Immature natural killer cell (primary cell): Measurements from ENCODE around the gene CFAP65. TPM values are rescaled to one million over a fixed set of nuclear protein-coding genes. Genes with fewer than 3 reads are reported as not detected.

Experiments
- DNase-seq, 3 donors: peaks; one replicate each; pipeline ENCODE4 v3.0.0; 2022; ENCODE audit warnings: mixed read lengths in 1 of 3
- H3K27ac Mint-ChIP-seq, 6 donors: one replicate each; pipeline ENCODE4 v1.8.0; 2020; ENCODE audit warnings: mixed read lengths in 6 of 6, mild to moderate bottlenecking in 5 of 6, inconsistent platforms in 4 of 6, moderate library complexity in 3 of 6
- H3K27me3 Mint-ChIP-seq, 3 donors: one replicate each; pipeline ENCODE4 v1.8.0; 2020 to 2021; ENCODE audit warnings: low read depth in 3 of 3, mild to moderate bottlenecking in 3 of 3, mixed read lengths in 3 of 3, moderate library complexity in 3 of 3, inconsistent platforms in 1 of 3
- H3K36me3 Mint-ChIP-seq, 3 donors: one replicate each; pipeline ENCODE4 v1.8.0; 2020; ENCODE audit warnings: mixed read lengths in 3 of 3, inconsistent platforms in 2 of 3, mild to moderate bottlenecking in 2 of 3
- H3K4me1 Mint-ChIP-seq, 2 donors: one replicate each; pipeline ENCODE4 v1.8.0; 2020; ENCODE audit warnings: inconsistent platforms in 2 of 2, mild to moderate bottlenecking in 2 of 2, mixed read lengths in 2 of 2, moderate library complexity in 1 of 2
- H3K4me3 Mint-ChIP-seq, 5 donors: one replicate each; pipeline ENCODE4 v1.8.0; 2020; ENCODE audit warnings: mild to moderate bottlenecking in 5 of 5, mixed read lengths in 5 of 5, inconsistent platforms in 3 of 5, moderate library complexity in 3 of 5
- H3K9me3 Mint-ChIP-seq, 6 donors: one replicate each; pipeline ENCODE4 v1.8.0; 2020; ENCODE audit warnings: mild to moderate bottlenecking in 6 of 6, mixed read lengths in 6 of 6, inconsistent platforms in 4 of 6, moderate library complexity in 3 of 6
- polyA plus RNA-seq, 3 donors: library from polyadenylated mRNA; unstranded; fragments of 300-500 nt; fragmentation: Illumina TruSeq; gene quantifications; one replicate each; pipeline ENCODE4 v1.2.3, GENCODE V29; 2021

CFAP65 gene
- polyA plus RNA-seq, 3 donors from 2014 or later = not detected

GRCh38 chr2:219057709-219058540, 16.6 kb upstream of the CFAP65 start:
- Mint-ChIP-seq H3K4me1 (peaks cover 6 to 16% of the 10 kb centered on the region in 2 donors), H3K9me3 (no peaks in the 10 kb centered on the region), H3K4me3 (peak overlapping the region in 3 of 5 donors; percentile 36 to 71 (median 43)), H3K27ac (no peak overlapping the region), H3K27me3 (peaks cover 17 to 45% (median 23%) of the 10 kb centered on the region in 3 donors), H3K36me3 (no peaks in the 10 kb centered on the region)
- peak; percentile 69 to 72 (median 71) for DNase-seq

GRCh38 chr2:219056896-219057708, 15.8 kb upstream of the CFAP65 start:
- Mint-ChIP-seq H3K36me3 (no peaks in the 10 kb centered on the region), H3K4me1 (peaks cover 6 to 16% of the 10 kb centered on the region in 2 donors), H3K4me3 (no peak overlapping the region), H3K27ac (no peak overlapping the region), H3K9me3 (no peaks in the 10 kb centered on the region), H3K27me3 (peaks cover 17 to 39% (median 22%) of the 10 kb centered on the region in 3 donors)
- no peak for DNase-seq

- DNase-seq = no peak
- Mint-ChIP-seq H3K4me1 (peaks cover 3 to 12% of the 10 kb centered on the region in 2 donors), H3K9me3 (no peaks in the 10 kb centered on the region), H3K4me3 (no peak overlapping the region), H3K36me3 (no peaks in the 10 kb centered on the region), H3K27ac (no peak overlapping the region), H3K27me3 (peaks cover 12 to 31% (median 16%) of the 10 kb centered on the region in 3 donors)
These were observed 15.0 kb upstream of the CFAP65 start for GRCh38 chr2:219056176-219056895.

- H3K27ac Mint-ChIP-seq = no peak overlapping the region
- H3K4me1 Mint-ChIP-seq = peaks cover 0 to 11% of the 10 kb centered on the region in 2 donors
- H3K36me3 Mint-ChIP-seq = no peaks in the 10 kb centered on the region
- H3K9me3 Mint-ChIP-seq = no peaks in the 10 kb centered on the region
- no peak overlapping the region for H3K4me3 Mint-ChIP-seq
- no peak for DNase-seq
- H3K27me3 Mint-ChIP-seq = peaks cover 12 to 32% (median 15%) of the 10 kb centered on the region in 3 donors
These were observed 13.9 kb upstream of the CFAP65 start for GRCh38 chr2:219054956-219055903.

- no peaks in the 10 kb centered on the region for H3K36me3 Mint-ChIP-seq
- H3K9me3 Mint-ChIP-seq = no peaks in the 10 kb centered on the region
- no peak for DNase-seq
- H3K4me3 Mint-ChIP-seq = no peak overlapping the region
- H3K4me1 Mint-ChIP-seq = no peaks in the 10 kb centered on the region
- H3K27ac Mint-ChIP-seq = no peak overlapping the region
- H3K27me3 Mint-ChIP-seq = peaks cover 7 to 27% (median 7%) of the 10 kb centered on the region in 3 donors
These were observed 8.0 kb upstream of the CFAP65 start for GRCh38 chr2:219049282-219049681.

GRCh38 chr2:219045937-219046550, 4.7 kb upstream of the CFAP65 start:
- H3K4me1 Mint-ChIP-seq = peaks cover 3 to 8% of the 10 kb centered on the region in 2 donors
- no peak overlapping the region for H3K27ac Mint-ChIP-seq
- H3K4me3 Mint-ChIP-seq = no peak overlapping the region
- H3K27me3 Mint-ChIP-seq = peaks cover 5 to 46% (median 14%) of the 10 kb centered on the region in 3 donors
- no peak for DNase-seq
- H3K9me3 Mint-ChIP-seq = peaks cover 0 to 2% (median 0%) of the 10 kb centered on the region in 6 donors
- no peaks in the 10 kb centered on the region for H3K36me3 Mint-ChIP-seq

GRCh38 chr2:219042750-219043149, 1.4 kb upstream of the CFAP65 start:
- Mint-ChIP-seq H3K36me3 (no peaks in the 10 kb centered on the region), H3K27ac (no peak overlapping the region), H3K9me3 (peaks cover 0 to 2% (median 0%) of the 10 kb centered on the region in 6 donors), H3K4me1 (peaks cover 4 to 11% of the 10 kb centered on the region in 2 donors), H3K27me3 (peaks cover 2 to 41% (median 7%) of the 10 kb centered on the region in 3 donors), H3K4me3 (no peak overlapping the region)
- no peak for DNase-seq

GRCh38 chr2:219042157-219042556, 841 bp upstream of the CFAP65 start:
- Mint-ChIP-seq H3K27ac (no peak overlapping the region), H3K36me3 (no peaks in the 10 kb centered on the region), H3K9me3 (peaks cover 0 to 2% (median 0%) of the 10 kb centered on the region in 6 donors), H3K27me3 (peaks cover 2 to 37% (median 7%) of the 10 kb centered on the region in 3 donors), H3K4me1 (peaks cover 4 to 11% of the 10 kb centered on the region in 2 donors), H3K4me3 (no peak overlapping the region)
- no peak for DNase-seq

- no peaks in the 10 kb centered on the region for H3K36me3 Mint-ChIP-seq
- no peak overlapping the region for H3K4me3 Mint-ChIP-seq
- H3K9me3 Mint-ChIP-seq = peaks cover 0 to 2% (median 0%) of the 10 kb centered on the region in 6 donors
- no peak overlapping the region for H3K27ac Mint-ChIP-seq
- peaks cover 6 to 31% (median 7%) of the 10 kb centered on the region in 3 donors for H3K27me3 Mint-ChIP-seq
- no peak for DNase-seq
- H3K4me1 Mint-ChIP-seq = peaks cover 4 to 11% of the 10 kb centered on the region in 2 donors
These were observed 2.7 kb downstream of the CFAP65 start for GRCh38 chr2:219038600-219038999.

- DNase-seq = no peak
- no peak overlapping the region for H3K4me3 Mint-ChIP-seq
- H3K27me3 Mint-ChIP-seq = peaks cover 4 to 33% (median 6%) of the 10 kb centered on the region in 3 donors
- H3K36me3 Mint-ChIP-seq = no peaks in the 10 kb centered on the region
- peaks cover 4 to 11% of the 10 kb centered on the region in 2 donors for H3K4me1 Mint-ChIP-seq
- no peak overlapping the region for H3K27ac Mint-ChIP-seq
- H3K9me3 Mint-ChIP-seq = peaks cover 0 to 2% (median 0%) of the 10 kb centered on the region in 6 donors
These were observed 3.4 kb downstream of the CFAP65 start for GRCh38 chr2:219037783-219038499.

- Mint-ChIP-seq H3K4me3 (no peak overlapping the region), H3K4me1 (peaks cover 0 to 1% of the 10 kb centered on the region in 2 donors), H3K36me3 (no peaks in the 10 kb centered on the region), H3K27ac (no peak overlapping the region), H3K27me3 (peaks cover 0 to 15% (median 7%) of the 10 kb centered on the region in 3 donors), H3K9me3 (no peaks in the 10 kb centered on the region)
- DNase-seq = no peak
These were observed 5.4 kb downstream of the CFAP65 start for GRCh38 chr2:219035942-219036341.

- no peak for DNase-seq
- Mint-ChIP-seq H3K4me1 (no peaks in the 10 kb centered on the region), H3K36me3 (no peaks in the 10 kb centered on the region), H3K4me3 (no peak overlapping the region), H3K9me3 (no peaks in the 10 kb centered on the region), H3K27me3 (peaks cover 4 to 12% (median 6%) of the 10 kb centered on the region in 3 donors), H3K27ac (no peak overlapping the region)
These were observed 6.5 kb downstream of the CFAP65 start for GRCh38 chr2:219034823-219035222.
